Body of pancreas (tissue), 4 donors: ENCODE measurements around the gene ZNF790. TPM values are rescaled to one million over a fixed set of nuclear protein-coding genes. Genes with fewer than 3 reads are reported as not detected.

ENCODE experiments used
- ATAC-seq: fragments of 150-250 bp; one replicate; pipeline ENCODE4 v1.9.1; 2016
- DNase-seq, 4 donors: peaks; one replicate each; pipeline ENCODE4 v3.0.0-alpha.2; 2019
- H3K27ac ChIP-seq, 4 donors: fragments of 200-600 bp; sonication (generic); 1 replicate in 3 of 4; 2 replicates in 1 of 4; pipeline versions ENCODE4 v1.5.1 to v1.6.1; 2016 to 2019; ENCODE audit warnings: mild to moderate bottlenecking in 1 of 4, mixed read lengths in 1 of 4, moderate library complexity in 1 of 4
- H3K27me3 ChIP-seq, 2 donors: fragments of 200-600 bp; sonication (generic); one replicate each; pipeline ENCODE4 v1.6.0; 2016; ENCODE audit warnings: mild to moderate bottlenecking in 1 of 2
- H3K36me3 ChIP-seq, 2 donors: fragments of 200-600 bp; sonication (generic); replicated peaks in 1 of 2; 2 replicates each; pipeline ENCODE4 v1.5.1; 2016; ENCODE audit warnings: low read depth in 2 of 2; ENCODE audit not compliant: insufficient read depth in 1 of 2
- H3K4me1 ChIP-seq: fragments of 200-600 bp; sonication (generic); one replicate; pipeline ENCODE4 v1.6.0; 2016
- H3K4me3 ChIP-seq, 2 donors: fragments of 200-600 bp; sonication (generic); 1 replicate in 1 of 2; 2 replicates in 1 of 2; pipeline ENCODE4 v1.5.1; 2016 to 2019
- H3K9me3 ChIP-seq, 3 donors: fragments of 200-600 bp; sonication (generic); 1 replicate in 2 of 3; 2 replicates in 1 of 3; pipeline ENCODE4 v1.5.1; 2016
- CTCF ChIP-seq, 7 experiments: fragments of 450-650 bp in 4 of 7; fragments of 200-600 bp in 3 of 7; sonication (generic) in 3 of 7; IDR thresholded peaks; one replicate each; pipeline ENCODE4 v1.5.1; 2016 to 2019; ENCODE audit warnings: antibody characterized with exemption in 7 of 7
- POLR2A ChIP-seq, 3 donors: fragments of 450-650 bp; IDR thresholded peaks; one replicate each; pipeline ENCODE4 v1.6.1; 2016; ENCODE audit warnings: antibody characterized with exemption in 3 of 3, mild to moderate bottlenecking in 2 of 3
- WGBS, 2 donors: methylation state at CpG; one replicate each; pipeline ENCODE4 v1.1.5; 2017; 5-methylcytosine and 5-hydroxymethylcytosine counted together
- intact Hi-C: fragments of 100-400 bp; cut with DNase I; formaldehyde crosslinking; loops from one replicate; pipeline ENCODE4 v1.15.1; 2023
- total RNA-seq, 2 donors: library from RNA; depleted of rRNA; stranded (reverse); fragments of >200 nt; gene quantifications; one replicate each; pipeline ENCODE4 v1.1.0, GENCODE V29; 2016

Gene ZNF790
- total RNA-seq, 2 donors from 2014 or later = 1.6 to 5.7 TPM

DNA sequence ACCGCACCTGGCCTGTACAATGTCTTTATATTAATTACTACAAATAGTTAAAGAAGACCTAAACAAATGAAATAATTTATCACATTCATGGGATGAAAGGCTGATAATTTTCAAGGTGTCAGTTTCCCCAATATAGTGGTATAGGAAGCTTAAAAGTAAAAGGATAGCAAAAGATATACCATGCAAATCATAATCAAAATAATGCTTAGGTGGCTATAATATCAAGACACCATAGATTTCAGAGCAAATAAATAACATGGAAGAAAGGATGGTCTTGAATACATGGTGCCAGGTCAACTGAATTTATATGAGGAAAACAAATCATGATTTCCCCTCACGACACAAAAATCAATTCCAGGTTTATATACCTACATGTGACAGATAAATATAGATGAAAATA is 4.8 kb downstream of the ZNF790 start:
- no peak for DNase-seq
- 90 to 100% methylated on average over 2 of the region's 2 CpGs for whole genome bisulfite sequencing, 2 donors
- Histone ChIP-seq H3K27ac (no peak overlapping the region), H3K4me1 (peaks cover 11% of the 10 kb centered on the region), H3K27me3 (no peaks in the 10 kb centered on the region), H3K9me3 (peaks cover 3 to 51% (median 3%) of the 10 kb centered on the region in 3 donors), H3K36me3 (peaks cover 3 to 5% of the 10 kb centered on the region in 2 donors), H3K4me3 (no peak overlapping the region)
- TF ChIP-seq POLR2A (IDR thresholded peaks at IDR 0.05) = no peak
- no peak for TF ChIP-seq CTCF (IDR thresholded peaks at IDR 0.05)
- intact Hi-C loops = no loop called here
- ATAC-seq = no peak

DNA sequence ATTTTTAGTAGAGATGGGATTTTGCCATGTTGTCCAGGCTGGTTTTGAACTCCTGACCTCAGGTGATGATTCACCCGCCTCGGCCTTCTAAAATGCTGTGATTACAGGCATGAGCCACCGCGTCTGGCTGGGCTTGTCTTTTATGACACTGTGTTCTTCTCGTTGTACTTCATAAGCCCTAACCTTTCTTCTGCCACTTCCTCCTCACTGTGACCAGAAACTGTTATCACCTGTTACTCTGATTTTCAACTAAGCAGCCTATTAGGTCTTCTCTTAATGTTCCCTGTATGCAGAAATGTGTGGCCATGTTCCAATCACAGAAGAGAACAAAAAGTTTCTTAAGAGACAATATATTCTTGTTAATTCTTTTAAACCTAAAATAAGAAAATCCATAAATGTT is 16.4 kb downstream of the ZNF790 start:
- no peak for DNase-seq
- H3K27ac ChIP-seq = no peak overlapping the region
- H3K4me1 ChIP-seq = no peaks in the 10 kb centered on the region
- no peak for ATAC-seq
- H3K27me3 ChIP-seq = no peaks in the 10 kb centered on the region
- H3K9me3 ChIP-seq = peaks cover 3 to 86% (median 17%) of the 10 kb centered on the region in 3 donors
- intact Hi-C loops = no loop called here
- no peak overlapping the region for H3K4me3 ChIP-seq
- H3K36me3 ChIP-seq = peaks cover 27 to 37% of the 10 kb centered on the region in 2 donors
- 96% methylated on average over 5 of the region's 5 CpGs for WGBS, 2 donors
- TF ChIP-seq CTCF (IDR thresholded peaks at IDR 0.05) = no peak
- TF ChIP-seq POLR2A (IDR thresholded peaks at IDR 0.05) = no peak

- H3K27me3 ChIP-seq = no peaks in the 10 kb centered on the region
- no peak overlapping the region for H3K27ac ChIP-seq
- ATAC-seq = no peak
- intact Hi-C loops = no loop called here
- no peak for TF ChIP-seq POLR2A (IDR thresholded peaks at IDR 0.05)
- TF ChIP-seq CTCF (IDR thresholded peaks at IDR 0.05) = no peak
- DNase-seq = no peak
- 92 to 97% methylated on average over 7 of the region's 7 CpGs for WGBS, 2 donors
- H3K4me1 ChIP-seq = no peaks in the 10 kb centered on the region
- peaks cover 3 to 89% (median 20%) of the 10 kb centered on the region in 3 donors for H3K9me3 ChIP-seq
- no peak overlapping the region for H3K4me3 ChIP-seq
- peaks cover 21 to 30% of the 10 kb centered on the region in 2 donors for H3K36me3 ChIP-seq
Observed at GRCh38 chr19:36819130-36819630, 19.0 kb downstream of the ZNF790 start.

- DNase-seq = no peak
- H3K27me3 ChIP-seq = no peaks in the 10 kb centered on the region
- no peaks in the 10 kb centered on the region for H3K4me1 ChIP-seq
- no peak for TF ChIP-seq CTCF (IDR thresholded peaks at IDR 0.05)
- TF ChIP-seq POLR2A (IDR thresholded peaks at IDR 0.05) = no peak
- ATAC-seq = no peak
- H3K27ac ChIP-seq = no peak overlapping the region
- peaks cover 0 to 49% (median 0%) of the 10 kb centered on the region in 3 donors for H3K9me3 ChIP-seq
- H3K4me3 ChIP-seq = no peak overlapping the region
- intact Hi-C loops = no loop called here
- peaks cover 0 to 1% of the 10 kb centered on the region in 2 donors for H3K36me3 ChIP-seq
Observed at GRCh38 chr19:36807029-36807428, 31.2 kb downstream of the ZNF790 start.

DNA sequence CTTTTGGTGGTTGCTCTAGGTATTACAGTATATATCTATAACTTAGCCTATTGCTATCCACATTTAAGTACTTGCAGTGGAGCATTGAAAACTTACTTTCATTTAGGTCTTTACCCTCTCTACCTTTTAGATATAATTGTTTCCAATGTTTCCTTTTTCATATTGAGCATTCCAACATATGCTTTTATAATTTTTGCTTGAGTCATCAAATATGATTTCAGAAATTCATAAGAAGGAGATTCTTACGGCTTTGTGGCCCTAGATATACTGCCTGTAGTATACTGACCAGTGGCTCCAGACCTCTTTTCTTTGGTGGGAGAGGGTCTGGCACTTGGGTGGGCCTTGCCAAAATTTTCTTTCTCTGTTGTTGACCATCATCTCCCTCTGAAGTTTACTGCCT is 32.8 kb downstream of the ZNF790 start:
- H3K4me1 ChIP-seq = no peaks in the 10 kb centered on the region
- H3K36me3 ChIP-seq = no peaks in the 10 kb centered on the region
- intact Hi-C loops = no loop called here
- H3K9me3 ChIP-seq = peaks cover 0 to 43% (median 0%) of the 10 kb centered on the region in 3 donors
- no peak for ATAC-seq
- no peak for DNase-seq
- H3K4me3 ChIP-seq = no peak overlapping the region
- WGBS, 2 donors = 86 to 97% methylated on average over 1 of the region's 1 CpG
- no peaks in the 10 kb centered on the region for H3K27me3 ChIP-seq
- no peak overlapping the region for H3K27ac ChIP-seq
- TF ChIP-seq CTCF (IDR thresholded peaks at IDR 0.05) (peak in 1 of 7 experiments; percentile 23), POLR2A (IDR thresholded peaks at IDR 0.05) (no peak)
